Upper lobe of left lung (tissue), 4 donors: Measurements from ENCODE around the gene KRT4.

Source experiments
- CTCF ChIP-seq, 6 experiments: fragments of 450-650 bp in 4 of 6; fragments of 200-600 bp in 2 of 6; sonication (generic) in 2 of 6; IDR thresholded peaks; one replicate each; pipeline ENCODE4 v1.5.1; 2016 to 2019; ENCODE audit warnings: antibody characterized with exemption in 6 of 6
- EP300 ChIP-seq, 4 donors: sonication (generic); formaldehyde crosslinking; IDR thresholded peaks; one replicate each; pipeline ENCODE4 v1.5.1; 2017; ENCODE audit warnings: antibody characterized with exemption in 4 of 4, control low read depth in 2 of 4
- POLR2A ChIP-seq, 4 donors: fragments of 450-650 bp; IDR thresholded peaks; one replicate each; pipeline ENCODE4 v1.5.1; 2016 to 2017; ENCODE audit warnings: antibody characterized with exemption in 4 of 4, mild to moderate bottlenecking in 2 of 4
- POLR2AphosphoS5 ChIP-seq, 2 donors: sonication (generic); formaldehyde crosslinking; IDR thresholded peaks; one replicate each; pipeline ENCODE4 v1.5.1; 2017; ENCODE audit warnings: antibody characterized with exemption in 2 of 2

DNA sequence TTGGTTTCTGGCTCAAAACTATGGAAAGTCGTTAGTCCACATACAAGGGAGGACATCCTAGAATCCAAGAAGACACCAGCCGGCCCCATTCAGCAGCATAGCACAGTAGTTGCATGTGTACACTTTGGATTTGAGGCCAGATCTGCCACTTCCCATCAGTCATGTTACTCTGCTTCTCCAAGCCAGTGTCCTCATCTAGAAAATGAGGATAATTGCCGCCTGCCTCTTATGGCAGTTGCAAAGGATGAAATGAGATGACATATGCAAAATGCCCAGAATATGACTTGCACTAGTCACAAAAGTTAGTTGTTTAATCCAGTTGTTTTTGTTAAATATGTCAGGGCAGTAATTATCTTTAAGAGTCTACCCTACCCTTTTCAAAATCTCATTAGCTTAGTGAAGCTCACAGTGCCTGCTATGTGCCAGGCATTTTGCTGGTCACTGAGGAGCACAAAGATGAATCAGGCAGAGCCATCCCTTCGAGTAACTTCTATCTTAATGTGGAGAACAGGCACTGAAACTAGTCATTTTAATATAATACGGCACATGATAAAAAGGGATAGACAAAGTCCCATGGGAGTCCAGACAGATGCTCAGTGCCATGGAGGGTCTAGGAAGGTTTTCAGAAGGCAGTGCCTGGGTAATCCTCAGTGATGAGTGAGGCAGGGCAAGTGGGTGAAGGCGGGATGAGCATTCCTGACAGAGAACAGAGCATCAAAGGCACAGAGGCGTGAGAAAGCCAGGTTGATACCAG is 30.2 kb downstream of the KRT4 start:
- TF ChIP-seq CTCF (IDR thresholded peaks at IDR 0.05) (no peak), POLR2A (IDR thresholded peaks at IDR 0.05) (no peak), EP300 (IDR thresholded peaks at IDR 0.05) (no peak), POLR2AphosphoS5 (IDR thresholded peaks at IDR 0.05) (no peak)
